ENCODE data around the gene HOXA3.

The HOXA3 gene

GRCh38 chr7:27167916-27168264, 15.5 kb upstream of the HOXA3 start:
- Mint-ChIP-seq H3K4me1 (ENCODE audit: low read depth) (peaks cover 7% of the 10 kb centered on the region), H3K4me3 (no peak overlapping the region), H3K27ac (peak overlapping the region; percentile 26), H3K36me3 (ENCODE audit: low read depth) (peaks cover 2% of the 10 kb centered on the region), H3K27me3 (ENCODE audit: low read depth) (peaks cover 88% of the 10 kb centered on the region), H3K9me3 (no peaks in the 10 kb centered on the region)

GRCh38 chr7:27166531-27167505, 14.4 kb upstream of the HOXA3 start:
- Mint-ChIP-seq H3K4me1 (ENCODE audit: low read depth) (peaks cover 5% of the 10 kb centered on the region), H3K4me3 (no peak overlapping the region), H3K27ac (peak overlapping the region; percentile 34), H3K36me3 (ENCODE audit: low read depth) (peaks cover 2% of the 10 kb centered on the region), H3K9me3 (no peaks in the 10 kb centered on the region), H3K27me3 (ENCODE audit: low read depth) (peaks cover 91% of the 10 kb centered on the region)

GRCh38 chr7:27165996-27166530, 13.7 kb upstream of the HOXA3 start:
- Mint-ChIP-seq H3K4me1 (ENCODE audit: low read depth) (peaks cover 5% of the 10 kb centered on the region), H3K27ac (peak overlapping the region; percentile 36), H3K27me3 (ENCODE audit: low read depth) (peaks cover 87% of the 10 kb centered on the region), H3K36me3 (ENCODE audit: low read depth) (peaks cover 2% of the 10 kb centered on the region), H3K9me3 (no peaks in the 10 kb centered on the region), H3K4me3 (no peak overlapping the region)

GRCh38 chr7:27165089-27165995, 13.0 kb upstream of the HOXA3 start, which contains the start of gene HOXA9:
TSS of gene HOXA9 (minus strand) at chr7:27165537. CDS start at chr7:27165457, 80 bp downstream.
- Mint-ChIP-seq H3K36me3 (ENCODE audit: low read depth) (peaks cover 2% of the 10 kb centered on the region), H3K27ac (peak within 1 kb of the TSS; percentile 45), H3K4me3 (no peak within 1 kb of the TSS), H3K27me3 (ENCODE audit: low read depth) (peaks cover 84% of the 10 kb centered on the region), H3K9me3 (no peaks in the 10 kb centered on the region), H3K4me1 (ENCODE audit: low read depth) (peaks cover 5% of the 10 kb centered on the region)

GRCh38 chr7:27164367-27165088, 12.1 kb upstream of the HOXA3 start:
- H3K4me3 Mint-ChIP-seq: no peak overlapping the region
- peaks cover 2% of the 10 kb centered on the region for H3K36me3 Mint-ChIP-seq (ENCODE audit: low read depth)
- H3K27me3 Mint-ChIP-seq (ENCODE audit: low read depth): peaks cover 87% of the 10 kb centered on the region
- H3K4me1 Mint-ChIP-seq (ENCODE audit: low read depth): peaks cover 7% of the 10 kb centered on the region
- no peaks in the 10 kb centered on the region for H3K9me3 Mint-ChIP-seq
- peak overlapping the region; percentile 54 for H3K27ac Mint-ChIP-seq

GRCh38 chr7:27164045-27164366, 11.6 kb upstream of the HOXA3 start:
- peaks cover 7% of the 10 kb centered on the region for H3K4me1 Mint-ChIP-seq (ENCODE audit: low read depth)
- no peaks in the 10 kb centered on the region for H3K9me3 Mint-ChIP-seq
- H3K4me3 Mint-ChIP-seq: no peak overlapping the region
- peak overlapping the region; percentile 54 for H3K27ac Mint-ChIP-seq
- H3K36me3 Mint-ChIP-seq (ENCODE audit: low read depth): peaks cover 2% of the 10 kb centered on the region
- peaks cover 90% of the 10 kb centered on the region for H3K27me3 Mint-ChIP-seq (ENCODE audit: low read depth)

- H3K27ac Mint-ChIP-seq: peak overlapping the region; percentile 54
- peaks cover 2% of the 10 kb centered on the region for H3K4me1 Mint-ChIP-seq (ENCODE audit: low read depth)
- peaks cover 90% of the 10 kb centered on the region for H3K27me3 Mint-ChIP-seq (ENCODE audit: low read depth)
- H3K9me3 Mint-ChIP-seq: no peaks in the 10 kb centered on the region
- H3K4me3 Mint-ChIP-seq: no peak overlapping the region
- no peaks in the 10 kb centered on the region for H3K36me3 Mint-ChIP-seq (ENCODE audit: low read depth)
Observed at GRCh38 chr7:27163288-27164044, 11.1 kb upstream of the HOXA3 start.

GRCh38 chr7:27162561-27163287, 10.3 kb upstream of the HOXA3 start:
- Mint-ChIP-seq H3K27ac (no peak overlapping the region), H3K4me3 (no peak overlapping the region), H3K9me3 (no peaks in the 10 kb centered on the region), H3K4me1 (ENCODE audit: low read depth) (peaks cover 5% of the 10 kb centered on the region), H3K27me3 (ENCODE audit: low read depth) (peaks cover 90% of the 10 kb centered on the region), H3K36me3 (ENCODE audit: low read depth) (peaks cover 3% of the 10 kb centered on the region)

GRCh38 chr7:27161721-27162560, 9.6 kb upstream of the HOXA3 start:
- Mint-ChIP-seq H3K36me3 (ENCODE audit: low read depth) (peaks cover 3% of the 10 kb centered on the region), H3K27me3 (ENCODE audit: low read depth) (peaks cover 90% of the 10 kb centered on the region), H3K27ac (no peak overlapping the region), H3K4me1 (ENCODE audit: low read depth) (peaks cover 5% of the 10 kb centered on the region), H3K4me3 (no peak overlapping the region), H3K9me3 (no peaks in the 10 kb centered on the region)

- Mint-ChIP-seq H3K9me3 (no peaks in the 10 kb centered on the region), H3K36me3 (ENCODE audit: low read depth) (peaks cover 3% of the 10 kb centered on the region), H3K4me1 (ENCODE audit: low read depth) (peaks cover 5% of the 10 kb centered on the region), H3K27ac (no peak overlapping the region), H3K4me3 (peak overlapping the region; percentile 54), H3K27me3 (ENCODE audit: low read depth) (peaks cover 90% of the 10 kb centered on the region)
Observed at GRCh38 chr7:27161214-27161720, 8.9 kb upstream of the HOXA3 start.

- peaks cover 88% of the 10 kb centered on the region for H3K27me3 Mint-ChIP-seq (ENCODE audit: low read depth)
- peaks cover 3% of the 10 kb centered on the region for H3K36me3 Mint-ChIP-seq (ENCODE audit: low read depth)
- H3K4me3 Mint-ChIP-seq: peak overlapping the region; percentile 54
- peaks cover 5% of the 10 kb centered on the region for H3K4me1 Mint-ChIP-seq (ENCODE audit: low read depth)
- no peaks in the 10 kb centered on the region for H3K9me3 Mint-ChIP-seq
- H3K27ac Mint-ChIP-seq: no peak overlapping the region
Observed at GRCh38 chr7:27160546-27161213, 8.3 kb upstream of the HOXA3 start.

- Mint-ChIP-seq H3K4me1 (ENCODE audit: low read depth) (peaks cover 7% of the 10 kb centered on the region), H3K4me3 (peak overlapping the region; percentile 34), H3K27me3 (ENCODE audit: low read depth) (peaks cover 89% of the 10 kb centered on the region), H3K9me3 (no peaks in the 10 kb centered on the region), H3K27ac (no peak overlapping the region), H3K36me3 (ENCODE audit: low read depth) (peaks cover 5% of the 10 kb centered on the region)
Observed at GRCh38 chr7:27160145-27160545, 7.8 kb upstream of the HOXA3 start.

Measured in T-helper 1 cell treated with Interleukin-12 subunit alpha and Interleukin-12 subunit beta and Interleukin-4 antibody, amounts not matched to agents 30 μg/mL and 1 μg/mL, for 36 hours (primary cell).